Central memory CD8-positive, alpha-beta T cell (primary cell): Measurements from ENCODE around the gene SPAG9.

Experiments used
- ATAC-seq: fragments of 150-1000 bp; cut with Tn5 transposase; replicated peaks from 2 replicates; pipeline ENCODE4 v1.10.0; 2022; ENCODE audit warnings: mild to moderate bottlenecking, moderate FRiP score, moderate number of reproducible peaks; ENCODE audit not compliant: poor library complexity, severe bottlenecking; ENCODE audit errors: extremely low read depth
- DNase-seq, 2 donors: peaks; one replicate each; pipeline ENCODE4 v3.0.0; 2021; ENCODE audit warnings: low spot score in 2 of 2
- H3K27ac Mint-ChIP-seq: one replicate; pipeline ENCODE4 v1.8.0; 2022; ENCODE audit warnings: low read depth, mild to moderate bottlenecking, moderate library complexity, mixed read lengths
- H3K27me3 Mint-ChIP-seq: one replicate; pipeline ENCODE4 v1.8.0; 2022; ENCODE audit warnings: mixed read lengths
- H3K36me3 Mint-ChIP-seq: one replicate; pipeline ENCODE4 v1.8.0; 2022; ENCODE audit warnings: mild to moderate bottlenecking, moderate library complexity, mixed read lengths; ENCODE audit not compliant: insufficient read depth
- H3K4me1 Mint-ChIP-seq: one replicate; pipeline ENCODE4 v1.8.0; 2022; ENCODE audit warnings: mixed read lengths
- H3K4me3 Mint-ChIP-seq: one replicate; pipeline ENCODE4 v1.8.0; 2022; ENCODE audit warnings: mild to moderate bottlenecking, moderate library complexity, mixed read lengths
- H3K9me3 Mint-ChIP-seq: one replicate; pipeline ENCODE4 v1.8.0; 2022; ENCODE audit warnings: mixed read lengths

SPAG9 gene

DNA sequence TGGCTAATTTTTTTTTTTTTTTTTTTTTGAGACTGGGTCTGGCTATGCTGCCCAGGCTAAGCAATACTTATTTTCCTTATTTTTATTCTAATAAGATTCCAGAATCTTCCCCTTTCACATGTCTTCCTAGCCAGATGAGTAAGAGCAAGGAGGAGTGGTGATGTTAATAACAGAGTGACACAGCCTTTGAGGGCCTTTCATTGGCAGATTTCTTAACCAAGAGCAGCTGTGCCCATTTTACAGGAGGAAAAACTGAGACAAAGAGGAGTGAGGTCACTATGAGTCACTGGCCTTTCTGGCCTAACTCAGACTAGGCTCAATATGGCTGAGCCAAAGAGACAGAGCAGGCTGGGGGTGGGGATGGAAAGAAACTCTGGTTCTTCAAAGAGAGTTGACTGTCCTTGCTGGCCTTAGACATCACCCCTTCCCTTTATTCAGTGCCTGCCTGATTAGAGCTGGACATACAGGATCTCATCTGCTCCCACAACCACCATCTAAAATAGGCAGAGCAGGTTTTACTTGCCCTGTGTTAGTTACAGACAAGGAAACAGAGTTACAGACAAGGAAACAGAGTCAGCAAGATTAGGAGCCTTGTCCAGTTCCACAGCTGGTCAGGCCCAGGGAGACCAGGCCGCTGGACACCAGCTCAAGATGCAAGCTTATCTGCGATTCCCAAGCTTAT lies 204.5 kb downstream of the SPAG9 start:
- H3K36me3 Mint-ChIP-seq, result peaks cover 6% of the 10 kb centered on the region
- H3K27ac Mint-ChIP-seq, result peak overlapping the region; percentile 88
- ATAC-seq, result no peak
- peaks cover 40% of the 10 kb centered on the region for H3K4me1 Mint-ChIP-seq
- no peaks in the 10 kb centered on the region for H3K27me3 Mint-ChIP-seq
- DNase-seq, result no peak
- no peak overlapping the region for H3K4me3 Mint-ChIP-seq
- H3K9me3 Mint-ChIP-seq, result no peaks in the 10 kb centered on the region

DNA sequence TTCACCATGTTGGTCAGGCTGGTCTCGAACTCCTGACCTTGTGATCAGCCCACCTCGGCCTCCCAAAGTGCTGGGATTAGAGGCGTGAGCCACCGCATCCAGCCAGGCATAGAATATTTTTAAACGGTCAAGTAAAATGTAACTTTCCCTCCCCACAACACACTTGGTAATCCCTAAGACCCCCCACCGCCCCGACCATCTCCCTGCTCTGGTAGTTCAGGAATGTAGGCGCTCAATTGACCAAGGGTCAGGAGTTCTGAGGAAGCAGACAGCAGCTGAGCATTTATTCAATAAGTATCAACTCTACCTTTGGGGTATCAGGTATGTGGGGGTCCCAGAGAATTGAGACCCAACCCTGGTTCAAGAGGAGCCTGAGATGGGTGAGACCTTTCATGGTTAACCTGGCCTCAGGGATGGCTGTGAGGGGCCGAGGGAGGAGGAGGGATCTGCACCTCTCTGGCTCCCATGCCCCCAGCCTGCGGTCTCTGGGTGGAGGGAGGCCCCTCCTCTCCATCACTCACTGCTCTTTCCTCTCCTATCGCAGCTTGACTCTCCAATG lies 206.1 kb downstream of the SPAG9 start:
- H3K27me3 Mint-ChIP-seq, result no peaks in the 10 kb centered on the region
- ATAC-seq (no peak), DNase-seq (no peak)
- H3K27ac Mint-ChIP-seq, result no peak overlapping the region
- no peaks in the 10 kb centered on the region for H3K9me3 Mint-ChIP-seq
- H3K4me1 Mint-ChIP-seq, result peaks cover 42% of the 10 kb centered on the region
- H3K4me3 Mint-ChIP-seq, result no peak overlapping the region
- peaks cover 4% of the 10 kb centered on the region for H3K36me3 Mint-ChIP-seq

DNA sequence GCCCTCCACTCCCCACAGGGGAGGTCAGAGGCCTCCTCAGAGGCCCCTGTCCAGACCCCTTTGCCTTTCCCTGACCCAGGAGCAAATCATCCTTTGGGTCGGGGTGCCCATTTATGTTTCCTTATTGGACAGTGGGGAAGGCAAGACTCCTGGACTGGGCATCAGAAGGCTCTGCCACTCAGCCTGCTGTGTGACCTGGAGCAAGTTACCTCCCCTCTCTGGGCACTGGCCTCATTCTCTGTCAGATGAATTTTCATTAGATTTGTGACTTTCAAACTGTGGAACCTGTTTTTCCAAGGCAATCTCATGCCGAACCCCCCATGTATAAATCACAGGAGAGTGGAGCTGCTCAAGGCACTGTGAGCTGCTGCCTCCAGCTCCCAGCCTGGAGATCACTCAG lies 207.5 kb downstream of the SPAG9 start:
- Mint-ChIP-seq H3K9me3 (no peaks in the 10 kb centered on the region), H3K4me3 (no peak overlapping the region), H3K27ac (peak overlapping the region; percentile 78), H3K27me3 (no peaks in the 10 kb centered on the region), H3K36me3 (no peaks in the 10 kb centered on the region), H3K4me1 (peaks cover 48% of the 10 kb centered on the region)
- DNase-seq (no peak), ATAC-seq (no peak)
